ENCODE measurements around the gene SV2B. TPM values are rescaled to one million over a fixed set of nuclear protein-coding genes. Genes with fewer than 3 reads are reported as not detected.

SV2B gene
- total RNA-seq, 3 donors from 2014 or later = 0.44 to 4.9 (median 2.2) TPM

- Histone ChIP-seq H3K9me3 (no peaks in the 10 kb centered on the region), H3K36me3 (no peaks in the 10 kb centered on the region), H3K4me1 (no peaks in the 10 kb centered on the region), H3K4me3 (no peak overlapping the region), H3K27me3 (no peaks in the 10 kb centered on the region), H3K27ac (no peak overlapping the region)
- no peak for TF ChIP-seq POLR2A (IDR thresholded peaks at IDR 0.05)
- TF ChIP-seq, protein P1, sequence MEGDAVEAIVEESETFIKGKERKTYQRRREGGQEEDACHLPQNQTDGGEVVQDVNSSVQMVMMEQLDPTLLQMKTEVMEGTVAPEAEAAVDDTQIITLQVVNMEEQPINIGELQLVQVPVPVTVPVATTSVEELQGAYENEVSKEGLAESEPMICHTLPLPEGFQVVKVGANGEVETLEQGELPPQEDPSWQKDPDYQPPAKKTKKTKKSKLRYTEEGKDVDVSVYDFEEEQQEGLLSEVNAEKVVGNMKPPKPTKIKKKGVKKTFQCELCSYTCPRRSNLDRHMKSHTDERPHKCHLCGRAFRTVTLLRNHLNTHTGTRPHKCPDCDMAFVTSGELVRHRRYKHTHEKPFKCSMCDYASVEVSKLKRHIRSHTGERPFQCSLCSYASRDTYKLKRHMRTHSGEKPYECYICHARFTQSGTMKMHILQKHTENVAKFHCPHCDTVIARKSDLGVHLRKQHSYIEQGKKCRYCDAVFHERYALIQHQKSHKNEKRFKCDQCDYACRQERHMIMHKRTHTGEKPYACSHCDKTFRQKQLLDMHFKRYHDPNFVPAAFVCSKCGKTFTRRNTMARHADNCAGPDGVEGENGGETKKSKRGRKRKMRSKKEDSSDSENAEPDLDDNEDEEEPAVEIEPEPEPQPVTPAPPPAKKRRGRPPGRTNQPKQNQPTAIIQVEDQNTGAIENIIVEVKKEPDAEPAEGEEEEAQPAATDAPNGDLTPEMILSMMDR (IDR thresholded peaks at IDR 0.05) = no peak
- TF ChIP-seq POLR2AphosphoS5 (IDR thresholded peaks at IDR 0.05) = no peak
- no peak for DNase-seq (ENCODE audit: low spot score in 2 of 2)
- intact Hi-C loops (cut with DNase I; ENCODE audit: low total_unique reads) = no loop called here
Observed at GRCh38 chr15:91193378-91193720, 93.3 kb downstream of the SV2B start.

GRCh38 chr15:91196127-91196526 lies 96.1 kb downstream of the SV2B start:
- H3K27ac ChIP-seq = no peak overlapping the region
- DNase-seq (ENCODE audit: low spot score in 2 of 2) = no peak
- no peaks in the 10 kb centered on the region for H3K36me3 ChIP-seq
- no peak for TF ChIP-seq POLR2A (IDR thresholded peaks at IDR 0.05)
- TF ChIP-seq, protein P1 (IDR thresholded peaks at IDR 0.05) = no peak
- TF ChIP-seq POLR2AphosphoS5 (IDR thresholded peaks at IDR 0.05) = no peak
- no peaks in the 10 kb centered on the region for H3K9me3 ChIP-seq
- H3K4me3 ChIP-seq = no peak overlapping the region
- no peaks in the 10 kb centered on the region for H3K27me3 ChIP-seq
- intact Hi-C loops (cut with DNase I; ENCODE audit: low total_unique reads) = no loop called here
- no peaks in the 10 kb centered on the region for H3K4me1 ChIP-seq

- Histone ChIP-seq H3K27ac (no peak overlapping the region), H3K9me3 (no peaks in the 10 kb centered on the region), H3K4me3 (no peak overlapping the region), H3K27me3 (no peaks in the 10 kb centered on the region), H3K36me3 (no peaks in the 10 kb centered on the region), H3K4me1 (no peaks in the 10 kb centered on the region)
- intact Hi-C loops (cut with DNase I; ENCODE audit: low total_unique reads) = no loop called here
- TF ChIP-seq POLR2A (IDR thresholded peaks at IDR 0.05) (no peak), POLR2AphosphoS5 (IDR thresholded peaks at IDR 0.05) (no peak)
- TF ChIP-seq, protein P1 (IDR thresholded peaks at IDR 0.05) = no peak
- no peak for DNase-seq (ENCODE audit: low spot score in 2 of 2)
Observed at GRCh38 chr15:91196768-91197167, 96.7 kb downstream of the SV2B start.

GRCh38 chr15:91199511-91199910 lies 99.5 kb downstream of the SV2B start:
- H3K27me3 ChIP-seq = no peaks in the 10 kb centered on the region
- no peaks in the 10 kb centered on the region for H3K9me3 ChIP-seq
- no peak overlapping the region for H3K27ac ChIP-seq
- TF ChIP-seq POLR2A (IDR thresholded peaks at IDR 0.05) (no peak), POLR2AphosphoS5 (IDR thresholded peaks at IDR 0.05) (no peak)
- TF ChIP-seq, protein P1 (IDR thresholded peaks at IDR 0.05) = no peak
- DNase-seq (ENCODE audit: low spot score in 2 of 2) = no peak
- no peak overlapping the region for H3K4me3 ChIP-seq
- no peaks in the 10 kb centered on the region for H3K36me3 ChIP-seq
- no peaks in the 10 kb centered on the region for H3K4me1 ChIP-seq
- intact Hi-C loops (cut with DNase I; ENCODE audit: low total_unique reads) = no loop called here

GRCh38 chr15:91200101-91200754 lies 100.2 kb downstream of the SV2B start:
- DNase-seq (ENCODE audit: low spot score in 2 of 2) = no peak
- no peak overlapping the region for H3K27ac ChIP-seq
- intact Hi-C loops (cut with DNase I; ENCODE audit: low total_unique reads) = no loop called here
- no peaks in the 10 kb centered on the region for H3K4me1 ChIP-seq
- TF ChIP-seq POLR2AphosphoS5 (IDR thresholded peaks at IDR 0.05) (no peak), POLR2A (IDR thresholded peaks at IDR 0.05) (no peak)
- TF ChIP-seq, protein P1 (IDR thresholded peaks at IDR 0.05) = no peak
- H3K36me3 ChIP-seq = no peaks in the 10 kb centered on the region
- no peaks in the 10 kb centered on the region for H3K27me3 ChIP-seq
- no peak overlapping the region for H3K4me3 ChIP-seq
- H3K9me3 ChIP-seq = no peaks in the 10 kb centered on the region

Measured in breast epithelium (tissue), 4 donors.